Measurements from ENCODE around the gene TMEM187. TPM values are rescaled to one million over a fixed set of nuclear protein-coding genes. Genes with fewer than 3 reads are reported as not detected.
A peak's percentile ranks its signal among the peaks of the same experiment; 100 is the strongest.

Gene TMEM187
- total RNA-seq, 4 donors from 2014 or later: 3.6 to 6.9 (median 6.1) TPM

GRCh38 chrX:154018518-154019060, 46.0 kb downstream of the TMEM187 start:
- WGBS: 90% methylated on average over 10 of the region's 15 CpGs
- Histone ChIP-seq H3K27me3 (no peaks in the 10 kb centered on the region), H3K27ac (replicated peaks in 1 of 4) (peak overlapping the region; percentile 77 to 90 (median 86)), H3K4me1 (peaks cover 6 to 44% (median 35%) of the 10 kb centered on the region in 4 donors), H3K4me3 (peak overlapping the region; percentile 60 to 71 (median 63)), H3K36me3 (peaks cover 0 to 33% (median 23%) of the 10 kb centered on the region in 4 donors), H3K9me3 (no peaks in the 10 kb centered on the region)
- no peak for TF ChIP-seq POLR2AphosphoS5 (IDR thresholded peaks at IDR 0.05)
- TF ChIP-seq, protein P1, sequence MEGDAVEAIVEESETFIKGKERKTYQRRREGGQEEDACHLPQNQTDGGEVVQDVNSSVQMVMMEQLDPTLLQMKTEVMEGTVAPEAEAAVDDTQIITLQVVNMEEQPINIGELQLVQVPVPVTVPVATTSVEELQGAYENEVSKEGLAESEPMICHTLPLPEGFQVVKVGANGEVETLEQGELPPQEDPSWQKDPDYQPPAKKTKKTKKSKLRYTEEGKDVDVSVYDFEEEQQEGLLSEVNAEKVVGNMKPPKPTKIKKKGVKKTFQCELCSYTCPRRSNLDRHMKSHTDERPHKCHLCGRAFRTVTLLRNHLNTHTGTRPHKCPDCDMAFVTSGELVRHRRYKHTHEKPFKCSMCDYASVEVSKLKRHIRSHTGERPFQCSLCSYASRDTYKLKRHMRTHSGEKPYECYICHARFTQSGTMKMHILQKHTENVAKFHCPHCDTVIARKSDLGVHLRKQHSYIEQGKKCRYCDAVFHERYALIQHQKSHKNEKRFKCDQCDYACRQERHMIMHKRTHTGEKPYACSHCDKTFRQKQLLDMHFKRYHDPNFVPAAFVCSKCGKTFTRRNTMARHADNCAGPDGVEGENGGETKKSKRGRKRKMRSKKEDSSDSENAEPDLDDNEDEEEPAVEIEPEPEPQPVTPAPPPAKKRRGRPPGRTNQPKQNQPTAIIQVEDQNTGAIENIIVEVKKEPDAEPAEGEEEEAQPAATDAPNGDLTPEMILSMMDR (IDR thresholded peaks at IDR 0.05): no peak
- TF ChIP-seq EP300 (IDR thresholded peaks at IDR 0.05): no peak
- TF ChIP-seq POLR2A (IDR thresholded peaks at IDR 0.05; ENCODE audit: low read depth): no peak
- intact Hi-C loops (cut with DNase I): loop anchor here (5.0 kb wide), 1 partner anchor 34 kb away; no protein-coding TSS in a partner anchor
- no peak for DNase-seq (ENCODE audit: extremely low spot score)

DNA sequence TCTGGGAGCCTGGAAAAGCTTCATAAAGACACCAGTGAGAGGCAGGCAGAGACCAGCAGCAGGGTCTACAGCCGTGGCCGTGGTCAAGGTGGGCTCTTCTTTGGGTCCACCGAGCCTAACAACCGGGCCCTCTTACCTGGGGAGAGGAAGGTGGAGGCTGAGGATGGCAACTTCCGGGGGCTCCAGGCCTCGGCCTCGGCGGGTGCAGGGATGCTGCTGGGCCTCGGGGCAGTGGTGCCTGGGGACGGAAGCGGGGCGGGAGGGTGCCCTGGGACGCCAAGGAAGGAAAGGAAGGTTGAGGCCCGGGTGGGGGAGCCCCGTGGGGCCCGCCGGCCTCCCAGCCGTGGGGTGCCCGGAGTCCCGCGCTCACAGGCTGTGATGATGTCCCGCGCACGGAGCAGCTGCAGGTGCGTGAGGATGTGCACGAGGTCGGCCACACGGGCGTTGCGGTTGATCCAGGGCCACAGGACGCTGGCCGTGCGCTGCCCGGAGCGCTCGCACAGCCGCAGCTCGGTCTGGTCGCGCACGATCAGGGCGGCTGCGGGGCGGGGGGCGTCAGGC, 46.6 kb downstream of the TMEM187 start:
- Histone ChIP-seq H3K4me1 (peaks cover 6 to 39% (median 31%) of the 10 kb centered on the region in 4 donors), H3K27ac (replicated peaks in 1 of 4) (peak overlapping the region; percentile 77 to 90 (median 86)), H3K9me3 (no peaks in the 10 kb centered on the region), H3K4me3 (peak overlapping the region; percentile 60 to 71 (median 63)), H3K36me3 (peaks cover 0 to 33% (median 23%) of the 10 kb centered on the region in 4 donors), H3K27me3 (no peaks in the 10 kb centered on the region)
- TF ChIP-seq POLR2A (IDR thresholded peaks at IDR 0.05; ENCODE audit: low read depth) (no peak), EP300 (IDR thresholded peaks at IDR 0.05) (no peak), POLR2AphosphoS5 (IDR thresholded peaks at IDR 0.05) (no peak)
- TF ChIP-seq, protein P1 (IDR thresholded peaks at IDR 0.05): no peak
- intact Hi-C loops (cut with DNase I): loop anchor here (5.0 kb wide), 1 partner anchor 33 kb away; no protein-coding TSS in a partner anchor
- DNase-seq (ENCODE audit: extremely low spot score): no peak
- 40% methylated on average over 17 of the region's 45 CpGs for WGBS

- H3K36me3 ChIP-seq: peaks cover 0 to 33% (median 23%) of the 10 kb centered on the region in 4 donors
- H3K4me3 ChIP-seq: peak within 1 kb of the TSS; percentile 60 to 71 (median 63)
- TF ChIP-seq EP300 (IDR thresholded peaks at IDR 0.05): no peak
- no peak for TF ChIP-seq POLR2A (IDR thresholded peaks at IDR 0.05; ENCODE audit: low read depth)
- TF ChIP-seq, protein P1 (IDR thresholded peaks at IDR 0.05): no peak
- no peak for TF ChIP-seq POLR2AphosphoS5 (IDR thresholded peaks at IDR 0.05)
- DNase-seq (ENCODE audit: extremely low spot score): no peak
- peaks cover 6 to 39% (median 31%) of the 10 kb centered on the region in 4 donors for H3K4me1 ChIP-seq
- H3K9me3 ChIP-seq: no peaks in the 10 kb centered on the region
- intact Hi-C loops (cut with DNase I): loop anchor here (5.0 kb wide), 1 partner anchor 32 kb away; no protein-coding TSS in a partner anchor
- H3K27ac ChIP-seq (replicated peaks in 1 of 4): peak within 1 kb of the TSS; percentile 84 to 90 (median 86)
- no peaks in the 10 kb centered on the region for H3K27me3 ChIP-seq
- WGBS: no CpG with 5 or more reads among the region's 99 CpGs
Measured at GRCh38 chrX:154019633-154020528, 47.3 kb downstream of the TMEM187 start, which contains the start of gene IRAK1. Gene IRAK1 (minus strand): TSS chrX:154019902. CDS start chrX:154019812, 90 bp downstream.

DNA sequence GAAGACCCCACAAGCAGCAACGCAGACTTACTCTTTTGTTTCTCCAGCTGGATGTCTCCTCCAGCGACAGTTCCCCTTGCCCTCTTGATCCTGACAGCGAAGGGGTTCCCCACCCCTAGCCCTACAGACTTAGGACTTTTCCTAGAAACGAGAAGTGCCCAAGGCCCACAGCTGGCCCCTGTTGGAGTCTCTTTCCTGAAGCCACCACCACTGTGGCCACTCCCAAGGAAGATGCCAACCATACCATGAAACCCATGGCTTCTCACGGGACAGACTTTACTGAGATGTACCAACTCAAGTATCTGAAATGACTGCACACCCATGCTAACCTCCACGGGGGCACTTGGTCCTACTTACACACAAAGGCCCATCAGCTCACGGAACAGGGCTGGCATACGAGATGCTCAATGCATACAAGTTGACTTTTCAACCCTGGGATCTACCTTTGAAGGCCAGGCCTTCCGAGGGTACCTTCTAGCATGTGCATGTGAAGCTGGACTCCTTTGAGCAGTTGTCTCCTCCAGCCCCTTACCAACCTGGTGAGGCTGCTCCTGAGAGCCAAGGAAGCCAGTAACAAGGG, 48.1 kb downstream of the TMEM187 start:
- DNase-seq (ENCODE audit: extremely low spot score): no peak
- peak overlapping the region; percentile 84 to 90 (median 86) for H3K27ac ChIP-seq (replicated peaks in 1 of 4)
- no peaks in the 10 kb centered on the region for H3K9me3 ChIP-seq
- peaks cover 0 to 25% (median 18%) of the 10 kb centered on the region in 4 donors for H3K36me3 ChIP-seq
- H3K4me1 ChIP-seq: peaks cover 9 to 40% (median 34%) of the 10 kb centered on the region in 4 donors
- H3K4me3 ChIP-seq: peak overlapping the region; percentile 60 to 71 (median 63)
- WGBS: 75% methylated on average over 7 of the region's 9 CpGs
- intact Hi-C loops (cut with DNase I): no loop called here
- H3K27me3 ChIP-seq: no peaks in the 10 kb centered on the region
- TF ChIP-seq POLR2AphosphoS5 (IDR thresholded peaks at IDR 0.05): no peak
- TF ChIP-seq, protein P1 (IDR thresholded peaks at IDR 0.05): no peak
- no peak for TF ChIP-seq POLR2A (IDR thresholded peaks at IDR 0.05; ENCODE audit: low read depth)
- TF ChIP-seq EP300 (IDR thresholded peaks at IDR 0.05): no peak
